ENCODE measurements around the gene NOP53. TPM values are rescaled to one million over a fixed set of nuclear protein-coding genes. Genes with fewer than 3 reads are reported as not detected.

Gene NOP53
- total and polyA plus RNA-seq, 4 donors, result 146 to 498 (median 193) TPM

GRCh38 chr19:47755762-47756626 lies 10.6 kb downstream of the NOP53 start:
- Histone ChIP-seq H3K27ac (ENCODE audit: low read depth in 1 of 2, low read length in 1 of 2) (no peak overlapping the region), H3K27me3 (ENCODE audit: control insufficient read depth in 3 of 3, insufficient read depth in 3 of 3, low read length in 2 of 3) (no peaks in the 10 kb centered on the region), H3K9ac (ENCODE audit: insufficient read depth in 1 of 2, low read length in 2 of 2) (no peak overlapping the region), H3K9me3 (ENCODE audit: control insufficient read depth in 4 of 4, insufficient read depth in 3 of 4, low read length in 3 of 4) (peaks cover 0 to 5% (median 0%) of the 10 kb centered on the region in 4 donors), H3K36me3 (ENCODE audit: control insufficient read depth in 4 of 4, insufficient read depth in 4 of 4, low read length in 4 of 4) (peaks cover 20 to 71% (median 42%) of the 10 kb centered on the region in 4 donors), H3K4me3 (no peak overlapping the region), H3K4me1 (ENCODE audit: control insufficient read depth in 5 of 5, insufficient read depth in 5 of 5, low read length in 5 of 5) (no peaks in the 10 kb centered on the region)
- DNase-seq (no peak), ATAC-seq (ENCODE audit: insufficient read depth, low FRiP score) (no peak)
- WGBS, 2 donors, result 95 to 96% methylated on average over 28 of the region's 28 CpGs
- TF ChIP-seq, protein P1, sequence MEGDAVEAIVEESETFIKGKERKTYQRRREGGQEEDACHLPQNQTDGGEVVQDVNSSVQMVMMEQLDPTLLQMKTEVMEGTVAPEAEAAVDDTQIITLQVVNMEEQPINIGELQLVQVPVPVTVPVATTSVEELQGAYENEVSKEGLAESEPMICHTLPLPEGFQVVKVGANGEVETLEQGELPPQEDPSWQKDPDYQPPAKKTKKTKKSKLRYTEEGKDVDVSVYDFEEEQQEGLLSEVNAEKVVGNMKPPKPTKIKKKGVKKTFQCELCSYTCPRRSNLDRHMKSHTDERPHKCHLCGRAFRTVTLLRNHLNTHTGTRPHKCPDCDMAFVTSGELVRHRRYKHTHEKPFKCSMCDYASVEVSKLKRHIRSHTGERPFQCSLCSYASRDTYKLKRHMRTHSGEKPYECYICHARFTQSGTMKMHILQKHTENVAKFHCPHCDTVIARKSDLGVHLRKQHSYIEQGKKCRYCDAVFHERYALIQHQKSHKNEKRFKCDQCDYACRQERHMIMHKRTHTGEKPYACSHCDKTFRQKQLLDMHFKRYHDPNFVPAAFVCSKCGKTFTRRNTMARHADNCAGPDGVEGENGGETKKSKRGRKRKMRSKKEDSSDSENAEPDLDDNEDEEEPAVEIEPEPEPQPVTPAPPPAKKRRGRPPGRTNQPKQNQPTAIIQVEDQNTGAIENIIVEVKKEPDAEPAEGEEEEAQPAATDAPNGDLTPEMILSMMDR (IDR thresholded peaks at IDR 0.05; ENCODE audit: control extremely low read depth, extremely low read depth), result no peak

DNA sequence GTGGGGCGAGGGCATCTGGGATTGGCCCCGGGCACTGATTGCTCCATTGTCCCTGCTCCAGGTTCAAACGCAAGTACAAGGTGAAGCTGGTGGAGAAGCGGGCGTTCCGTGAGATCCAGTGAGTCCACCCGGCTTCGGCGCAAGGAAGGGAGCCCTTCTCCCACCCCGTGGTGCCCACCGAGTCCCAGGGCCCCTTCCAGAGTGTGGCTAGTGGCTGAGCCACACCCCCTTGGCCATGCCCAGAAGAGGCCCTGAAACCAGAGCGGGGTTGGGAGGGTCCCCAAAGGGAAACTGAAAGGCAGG lies 11.2 kb downstream of the NOP53 start:
- Histone ChIP-seq H3K4me1 (ENCODE audit: control insufficient read depth in 5 of 5, insufficient read depth in 5 of 5, low read length in 5 of 5) (no peaks in the 10 kb centered on the region), H3K4me3 (no peak overlapping the region), H3K9me3 (ENCODE audit: control insufficient read depth in 4 of 4, insufficient read depth in 3 of 4, low read length in 3 of 4) (peaks cover 0 to 5% (median 0%) of the 10 kb centered on the region in 4 donors), H3K9ac (ENCODE audit: insufficient read depth in 1 of 2, low read length in 2 of 2) (no peak overlapping the region), H3K27ac (ENCODE audit: low read depth in 1 of 2, low read length in 1 of 2) (no peak overlapping the region), H3K36me3 (ENCODE audit: control insufficient read depth in 4 of 4, insufficient read depth in 4 of 4, low read length in 4 of 4) (peaks cover 20 to 65% (median 39%) of the 10 kb centered on the region in 4 donors), H3K27me3 (ENCODE audit: control insufficient read depth in 3 of 3, insufficient read depth in 3 of 3, low read length in 2 of 3) (no peaks in the 10 kb centered on the region)
- ATAC-seq (ENCODE audit: insufficient read depth, low FRiP score), result no peak
- no peak for DNase-seq
- TF ChIP-seq, protein P1 (IDR thresholded peaks at IDR 0.05; ENCODE audit: control extremely low read depth, extremely low read depth), result no peak
- 95% methylated on average over 12 of the region's 12 CpGs for WGBS, 2 donors

- Histone ChIP-seq H3K4me1 (ENCODE audit: control insufficient read depth in 5 of 5, insufficient read depth in 5 of 5, low read length in 5 of 5) (no peaks in the 10 kb centered on the region), H3K9me3 (ENCODE audit: control insufficient read depth in 4 of 4, insufficient read depth in 3 of 4, low read length in 3 of 4) (peaks cover 0 to 5% (median 0%) of the 10 kb centered on the region in 4 donors), H3K9ac (ENCODE audit: insufficient read depth in 1 of 2, low read length in 2 of 2) (no peak overlapping the region), H3K27me3 (ENCODE audit: control insufficient read depth in 3 of 3, insufficient read depth in 3 of 3, low read length in 2 of 3) (no peaks in the 10 kb centered on the region), H3K4me3 (no peak overlapping the region), H3K36me3 (ENCODE audit: control insufficient read depth in 4 of 4, insufficient read depth in 4 of 4, low read length in 4 of 4) (peaks cover 20 to 63% (median 37%) of the 10 kb centered on the region in 4 donors), H3K27ac (ENCODE audit: low read depth in 1 of 2, low read length in 1 of 2) (no peak overlapping the region)
- DNase-seq, result no peak
- TF ChIP-seq, protein P1 (IDR thresholded peaks at IDR 0.05; ENCODE audit: control extremely low read depth, extremely low read depth), result no peak
- no peak for ATAC-seq (ENCODE audit: insufficient read depth, low FRiP score)
- WGBS, 2 donors, result 93 to 94% methylated on average over 22 of the region's 22 CpGs
Measured at GRCh38 chr19:47756953-47757608, 11.7 kb downstream of the NOP53 start.

Data from lung (tissue), 12 donors.